SW 1271 (cell line): ENCODE results near the gene FBXW8.

Source experiments
- DNase-seq, 2 experiments: peaks; one replicate each; lab custom pipeline; 2025; lab: John Stamatoyannopoulos, UW

FBXW8 gene

DNA sequence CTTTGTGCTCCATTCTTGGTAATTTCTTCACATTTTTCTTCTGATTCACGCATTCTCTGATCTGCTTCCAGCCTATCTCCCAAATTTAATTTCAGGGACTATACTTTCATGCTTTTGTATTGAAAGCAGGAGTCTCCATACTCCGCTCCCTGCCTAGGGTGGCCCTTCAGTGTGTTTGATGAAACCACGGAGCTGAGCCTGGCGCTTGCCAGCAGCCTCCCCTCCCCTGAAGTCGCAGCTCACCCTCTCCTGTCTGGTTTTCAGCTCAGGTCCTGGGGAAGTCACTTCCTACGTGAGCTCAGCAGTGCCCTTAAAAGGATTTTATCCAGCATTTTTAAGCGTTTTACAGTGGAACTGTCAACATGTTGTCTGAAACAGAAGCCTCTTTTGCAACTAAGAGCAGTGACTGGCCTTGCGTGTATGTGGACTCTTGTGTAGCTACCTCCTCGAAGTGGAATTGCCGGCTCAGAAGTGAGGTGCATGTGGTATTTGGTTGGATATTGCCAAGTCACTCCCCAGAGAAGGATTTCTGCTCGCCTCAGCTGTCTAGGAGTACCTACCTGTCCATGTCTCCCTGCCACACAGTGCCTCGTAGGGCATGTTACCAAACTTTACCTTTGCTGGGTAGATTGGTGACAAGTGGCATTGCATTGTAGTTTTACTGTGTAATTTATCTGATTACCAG is 109.9 kb downstream of the FBXW8 start:
- no peak for DNase-seq

DNA sequence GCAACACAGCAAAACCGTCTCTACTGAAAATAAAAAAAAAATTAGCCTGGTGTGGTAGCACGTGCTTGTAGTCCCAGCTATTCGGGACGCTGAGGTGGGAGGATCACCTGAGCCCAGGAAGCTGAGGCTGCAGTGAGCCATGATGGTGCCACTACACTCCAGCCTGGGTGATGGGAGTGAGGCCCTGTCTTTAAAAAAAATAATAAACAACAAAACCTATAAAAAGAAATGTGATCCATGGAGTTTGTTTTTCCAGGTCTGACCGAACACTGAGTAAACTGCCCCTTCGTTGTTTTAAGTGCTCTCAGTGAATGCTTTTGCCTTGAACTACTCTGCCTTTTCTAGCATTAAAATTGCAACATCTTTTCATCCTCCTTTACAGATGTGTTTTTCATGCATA is 111.7 kb downstream of the FBXW8 start:
- no peak for DNase-seq

DNA sequence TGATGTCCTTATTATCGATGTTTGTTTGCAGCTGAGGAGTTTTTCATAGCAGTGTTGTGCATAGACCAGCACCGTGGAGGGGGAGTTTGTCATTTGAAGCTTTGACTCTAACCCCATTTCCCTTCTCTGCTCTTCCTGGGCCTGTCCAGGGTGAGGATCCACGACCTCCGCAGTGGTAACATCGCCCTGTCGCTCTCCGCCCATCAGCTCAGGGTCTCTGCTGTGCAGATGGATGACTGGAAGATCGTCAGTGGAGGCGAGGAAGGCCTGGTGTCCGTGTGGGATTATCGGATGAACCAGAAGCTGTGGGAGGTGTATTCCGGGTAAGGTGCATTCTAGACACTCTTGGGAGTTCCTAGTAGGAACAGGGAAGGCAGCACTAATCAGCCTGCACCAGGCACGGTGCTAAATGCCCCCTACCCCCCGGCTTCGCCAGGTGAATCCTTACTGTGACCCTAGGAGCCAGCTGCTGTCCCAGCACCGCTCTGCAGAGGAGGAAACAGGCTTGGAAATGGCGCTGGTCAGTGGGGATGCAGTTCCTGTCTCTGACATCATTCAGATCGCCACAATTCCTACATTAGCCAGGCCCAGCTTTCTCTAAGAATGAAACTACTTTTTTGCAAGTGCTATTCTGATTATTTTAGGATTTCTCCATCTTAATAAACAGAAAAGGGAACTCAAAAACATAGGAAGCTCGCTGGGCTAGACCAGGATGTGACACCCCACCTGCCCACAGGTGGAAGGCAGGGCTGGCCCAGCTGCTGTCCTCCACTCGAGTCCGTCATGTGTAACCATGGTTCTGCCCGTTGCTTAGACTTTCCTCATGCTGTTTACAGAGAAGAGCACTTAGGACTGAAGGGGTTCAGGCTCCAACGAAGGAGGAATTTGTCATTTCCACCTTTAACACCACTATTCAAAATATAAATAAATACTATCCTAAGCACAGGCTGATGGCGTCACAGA is 113.5 kb downstream of the FBXW8 start:
- no peak for DNase-seq

DNA sequence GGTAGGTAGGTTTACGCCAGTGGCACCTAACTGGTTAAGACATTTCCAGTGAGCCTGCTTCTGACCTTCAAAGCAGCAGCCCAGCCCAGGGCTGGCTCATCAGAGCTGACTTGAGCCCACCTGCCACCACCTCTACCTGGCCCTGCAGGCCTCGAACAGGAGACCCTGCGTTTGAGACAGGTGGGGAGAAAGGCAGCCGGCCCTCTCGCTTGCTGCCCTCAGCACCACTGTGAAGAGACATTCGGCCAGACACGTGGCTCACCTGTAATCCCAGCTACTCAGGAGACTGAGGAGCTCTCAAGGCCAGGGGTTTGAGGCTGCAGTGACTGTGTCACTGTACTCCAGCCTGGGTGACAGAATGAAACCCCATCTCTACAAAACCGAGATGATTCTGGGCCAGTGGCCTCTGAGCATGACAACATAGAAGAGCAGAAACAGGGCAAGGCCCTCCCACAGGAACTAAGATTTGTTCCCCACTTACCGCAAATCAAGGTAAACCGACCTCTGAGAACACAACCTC is 114.3 kb downstream of the FBXW8 start:
- DNase-seq, result no peak

DNA sequence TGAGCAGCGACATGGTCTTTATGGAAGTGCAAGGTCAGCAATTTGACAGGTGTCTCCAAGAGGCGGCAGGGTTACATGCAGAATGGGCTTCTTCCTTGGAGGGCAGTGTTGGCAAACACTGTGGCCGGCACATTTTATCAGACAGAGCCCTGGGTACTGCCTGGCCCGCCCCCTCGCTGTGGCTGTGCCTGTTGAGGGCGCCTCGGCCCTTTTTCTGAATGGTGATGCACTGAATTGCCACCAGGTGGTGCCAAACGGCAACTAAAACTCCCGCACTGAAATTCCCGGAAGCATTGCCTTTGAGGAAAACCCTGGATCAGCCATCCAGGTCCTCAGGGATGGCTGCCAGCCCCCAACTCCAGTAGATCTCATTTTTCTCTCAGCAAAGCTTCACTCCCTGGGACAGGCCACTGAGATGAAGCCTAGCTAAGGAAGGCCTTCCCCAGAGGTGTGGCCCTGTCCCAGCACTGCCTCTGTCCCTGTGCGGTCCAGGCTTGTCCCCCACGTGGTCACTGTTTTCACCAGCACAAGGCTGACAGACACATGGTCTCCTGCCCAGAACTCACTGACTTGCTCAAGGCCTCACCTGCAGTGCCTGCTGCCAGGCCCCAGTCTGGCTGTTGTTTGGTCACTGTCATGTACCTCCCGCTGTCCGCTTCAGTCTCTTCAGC is 114.9 kb downstream of the FBXW8 start:
- peak in 1 of 2 experiments; percentile 37 for DNase-seq

DNA sequence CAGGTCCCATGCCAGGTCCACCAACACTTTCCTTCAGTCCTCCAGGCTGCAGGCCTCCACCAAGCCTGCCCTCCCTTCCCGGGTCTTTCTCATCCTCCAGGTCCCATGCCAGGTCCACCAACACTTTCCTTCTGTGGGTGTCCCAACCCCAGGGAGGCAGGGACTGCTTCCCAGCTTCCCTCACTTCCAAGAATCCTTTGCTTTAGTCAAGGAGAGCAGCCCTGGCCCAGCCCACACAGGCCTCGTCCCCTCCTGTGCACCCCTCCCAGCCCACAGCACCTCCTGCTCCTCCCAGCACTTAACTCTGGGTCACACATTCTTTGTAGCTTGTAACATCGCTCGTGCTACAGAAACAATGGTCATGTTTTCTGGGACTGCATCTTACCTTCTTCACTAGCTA is 115.6 kb downstream of the FBXW8 start:
- no peak for DNase-seq

DNA sequence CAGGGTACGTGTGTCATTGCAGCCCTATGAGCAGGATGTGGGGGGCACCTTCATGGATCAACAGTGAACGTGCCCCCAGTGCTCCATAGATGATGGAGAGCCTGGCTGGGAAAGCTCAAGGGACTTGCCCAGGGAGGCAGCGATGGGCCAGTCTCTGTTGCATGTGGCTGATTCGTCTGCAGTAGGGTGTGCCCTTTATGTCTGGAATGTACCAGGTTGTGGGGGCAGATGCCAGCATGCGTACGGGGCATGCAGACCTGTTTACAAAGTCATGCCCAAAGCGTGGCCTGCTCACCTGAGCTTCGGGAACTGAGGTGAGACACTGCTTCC is 116.1 kb downstream of the FBXW8 start:
- DNase-seq, result no peak

DNA sequence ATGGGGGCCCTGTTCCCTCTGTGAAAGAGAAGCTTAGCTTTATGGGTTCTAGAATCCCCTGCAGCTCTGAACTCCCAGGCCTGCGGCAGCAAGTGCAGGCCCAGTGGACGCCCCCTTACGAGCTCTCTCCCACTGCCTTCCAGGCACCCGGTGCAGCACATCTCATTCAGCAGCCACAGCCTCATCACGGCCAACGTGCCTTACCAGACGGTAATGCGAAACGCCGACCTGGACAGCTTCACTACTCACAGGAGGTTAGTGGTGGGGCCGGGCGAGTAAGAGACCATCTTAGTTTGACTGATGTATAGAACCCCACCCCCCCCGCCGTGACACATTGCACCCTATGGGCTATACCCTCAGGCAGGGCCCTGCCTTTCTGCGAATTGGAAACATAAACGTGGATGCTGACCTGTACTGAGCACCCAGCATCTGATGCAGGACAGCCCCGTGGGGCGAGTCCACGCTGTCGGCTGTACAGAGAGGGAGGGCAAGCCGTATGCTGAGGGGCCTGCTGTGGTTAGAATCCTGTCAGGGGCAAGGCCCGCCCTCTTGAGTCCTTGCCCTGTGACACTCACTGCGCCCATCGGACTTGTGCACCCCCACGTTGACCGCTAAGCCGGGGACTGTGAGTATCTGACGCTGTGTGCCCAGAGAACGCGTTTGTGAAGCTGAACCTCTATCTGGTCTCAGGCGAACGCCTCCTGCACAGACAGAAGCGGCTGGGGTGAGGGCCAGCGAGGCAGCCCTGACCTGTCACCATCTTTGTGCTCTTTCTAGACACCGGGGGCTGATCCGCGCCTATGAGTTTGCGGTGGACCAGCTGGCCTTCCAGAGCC is 116.7 kb downstream of the FBXW8 start:
- no peak for DNase-seq

DNA sequence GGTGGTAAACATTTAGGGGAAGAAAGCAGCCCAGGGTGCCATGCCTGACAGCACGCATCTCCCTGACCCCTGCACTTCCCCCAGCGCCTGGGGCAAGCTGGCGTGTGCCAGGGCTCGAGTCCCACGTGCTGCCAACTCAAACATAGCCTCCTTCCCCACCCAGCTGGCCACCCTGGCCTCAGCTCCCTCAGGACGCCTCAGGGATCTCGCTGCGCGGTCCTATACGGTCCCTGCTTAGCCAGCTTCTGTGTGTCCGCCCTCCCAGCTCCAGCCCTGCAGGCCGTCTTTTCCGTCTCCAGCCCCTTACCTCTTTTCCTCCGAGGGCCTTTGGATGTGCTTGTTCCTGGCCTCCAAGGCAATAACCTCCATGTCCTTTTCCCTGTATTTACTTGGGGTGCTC is 117.5 kb downstream of the FBXW8 start:
- no peak for DNase-seq

DNA sequence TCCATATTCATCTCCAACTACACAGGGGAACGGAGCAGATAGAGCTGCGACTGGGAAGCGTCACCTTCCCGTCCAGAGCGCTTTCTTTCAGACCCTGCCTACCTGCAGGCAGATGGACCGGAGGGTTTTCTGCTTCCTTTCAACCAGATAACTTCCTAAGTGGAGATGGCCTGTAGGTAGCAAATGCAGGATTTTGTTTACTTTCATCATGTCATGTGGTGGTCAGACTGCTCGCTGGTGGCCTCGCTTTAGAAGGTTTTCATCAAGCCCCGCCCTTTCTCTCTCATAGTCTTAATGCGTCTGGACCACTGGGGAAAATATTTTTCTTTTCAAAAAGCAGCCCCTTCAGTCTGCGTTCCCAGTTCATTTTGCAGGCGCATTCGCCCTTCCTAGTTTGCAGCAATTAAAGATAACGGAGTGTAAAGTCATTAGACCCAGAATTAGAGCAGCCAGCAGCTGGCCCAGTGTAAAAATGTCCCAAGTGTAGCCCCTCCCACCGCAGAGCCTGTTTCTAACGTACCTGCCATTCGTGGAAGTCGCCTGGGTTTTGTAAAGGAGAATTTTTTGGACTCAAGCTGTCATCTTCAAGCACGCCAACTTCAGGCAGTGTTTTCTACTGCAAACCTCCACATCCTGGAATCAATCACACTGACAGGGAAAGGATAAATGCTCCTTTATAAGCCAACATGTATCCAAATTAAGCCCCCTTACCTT is 119.6 kb downstream of the FBXW8 start:
- DNase-seq, result no peak

DNA sequence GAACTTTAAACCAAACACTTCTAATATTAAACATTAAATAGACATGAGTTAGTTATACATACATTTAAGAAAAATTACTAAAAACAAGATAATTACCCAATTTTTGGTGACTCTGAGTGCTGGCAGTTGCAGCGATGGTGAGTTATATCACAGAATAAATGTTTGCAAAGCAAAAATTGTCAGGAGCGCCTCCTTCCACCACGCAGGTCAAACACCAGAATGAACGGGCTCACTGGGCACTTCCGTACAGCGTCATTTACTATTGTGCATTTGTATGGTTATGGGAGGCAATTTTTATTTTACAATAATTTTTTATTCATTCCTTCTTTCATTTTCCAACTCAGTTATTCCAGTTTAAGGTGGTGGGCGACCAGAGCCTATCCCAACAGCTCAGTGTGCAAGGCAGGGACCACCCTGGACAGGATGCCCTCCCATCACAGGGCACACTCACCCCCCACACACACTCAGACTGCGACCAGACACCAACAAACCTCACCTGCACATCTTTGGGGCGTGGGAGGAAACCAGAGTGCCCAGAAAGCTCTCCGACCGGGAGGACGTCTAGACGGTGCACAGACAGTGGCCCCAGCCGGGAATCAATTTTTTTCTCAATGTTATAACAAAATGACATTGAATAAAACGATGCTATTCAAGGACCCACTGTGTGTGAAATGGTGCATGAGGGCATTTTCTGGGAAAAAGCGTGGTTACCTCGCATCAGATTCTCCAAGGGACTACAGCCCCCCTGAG is 121.3 kb downstream of the FBXW8 start:
- DNase-seq, result no peak

DNA sequence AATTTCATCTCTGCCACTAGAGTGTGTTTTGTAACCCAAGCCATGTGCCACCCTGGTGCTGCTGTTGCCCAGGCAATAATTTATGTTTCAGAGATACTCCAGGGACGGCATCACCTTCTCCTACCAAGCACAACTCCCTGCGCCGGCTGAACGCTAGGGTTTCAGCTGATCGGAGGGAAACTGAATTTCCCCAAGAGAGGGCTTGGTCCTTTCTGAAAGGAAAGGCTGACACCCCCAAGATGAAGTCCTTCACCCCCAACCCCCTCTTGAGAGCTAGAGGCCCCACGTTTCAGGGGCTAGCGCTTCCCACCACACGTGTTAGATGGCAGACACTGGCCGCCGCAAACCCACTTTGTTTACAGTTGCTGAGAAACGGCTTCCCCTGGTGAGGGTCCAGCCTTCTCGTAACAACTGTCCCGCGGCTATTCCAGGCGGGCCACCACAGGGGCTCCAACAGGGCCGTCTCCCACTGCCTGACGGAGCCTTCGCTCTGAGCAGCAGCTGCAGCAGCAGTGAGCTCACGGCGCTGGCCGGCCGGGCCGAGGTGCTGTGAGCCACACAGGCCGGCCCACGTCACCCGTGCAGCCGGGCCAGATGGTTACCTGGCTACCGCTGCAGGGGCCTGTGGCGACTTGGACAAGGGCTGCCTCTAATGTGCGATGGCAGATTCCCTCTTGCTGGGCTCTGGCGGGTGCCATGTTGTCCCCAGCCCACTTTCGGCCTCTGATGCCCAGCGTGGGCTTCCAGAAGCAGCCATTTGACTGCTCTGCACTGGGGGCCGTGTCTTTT is 122.0 kb downstream of the FBXW8 start:
- DNase-seq, result no peak

DNA sequence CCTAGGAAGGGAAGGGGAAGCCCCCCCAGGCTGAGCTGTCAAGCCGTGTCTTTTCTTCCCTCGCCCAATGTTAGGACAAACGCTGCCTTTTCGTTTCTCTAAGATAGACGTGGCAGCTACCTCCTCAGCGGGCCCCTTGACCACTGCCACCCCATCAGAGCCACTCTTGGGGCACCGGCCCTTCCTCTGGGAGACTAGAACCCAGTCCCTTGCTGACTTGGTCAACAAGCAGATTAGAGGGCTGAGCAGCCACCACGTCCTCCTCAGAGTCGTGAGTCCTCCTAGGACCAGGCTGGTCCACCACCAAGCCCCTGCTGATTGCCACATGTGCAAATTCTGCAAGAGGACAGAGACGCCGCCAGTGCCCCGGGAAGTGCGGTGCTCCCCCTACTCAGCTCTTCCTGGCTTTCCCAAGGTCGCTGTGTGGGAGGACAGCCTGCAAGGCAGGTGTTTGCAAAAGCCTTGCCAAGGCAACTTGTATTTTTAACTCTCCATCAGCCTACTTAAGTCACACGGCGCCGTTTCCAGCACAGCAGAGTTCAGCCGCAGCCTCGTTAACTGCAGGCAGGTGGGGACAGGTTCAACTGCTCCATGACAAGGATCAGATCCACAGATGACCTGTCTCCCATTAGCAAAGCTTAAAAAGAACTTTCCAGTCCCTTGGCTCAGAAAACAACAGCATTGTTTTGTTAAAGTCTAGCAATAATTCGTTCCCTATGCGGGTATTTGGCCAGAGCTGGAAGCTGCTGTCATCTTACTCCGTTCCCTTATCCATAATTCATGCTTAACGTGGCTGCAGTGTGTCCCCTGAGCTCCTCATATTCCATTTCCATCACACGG is 122.9 kb downstream of the FBXW8 start:
- DNase-seq, result no peak

DNA sequence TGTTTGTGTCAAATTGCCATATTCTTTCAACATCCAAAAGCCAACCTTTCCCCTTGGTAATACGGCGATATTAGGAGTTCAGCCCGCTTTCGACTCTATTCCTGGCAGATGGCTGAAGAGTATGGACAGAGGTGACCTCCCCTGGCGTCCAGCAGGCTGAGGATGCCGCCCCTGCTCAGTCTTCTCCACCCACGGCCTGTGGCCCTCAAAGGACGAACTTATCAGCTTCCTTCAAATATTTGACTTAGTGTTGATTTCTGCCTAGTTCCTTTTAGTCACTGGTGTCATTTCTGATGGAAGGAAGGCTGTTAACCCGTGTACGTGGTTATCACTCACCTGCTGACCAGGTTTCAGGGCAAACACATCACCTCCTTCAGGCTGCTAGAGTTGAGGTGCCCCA is 123.5 kb downstream of the FBXW8 start:
- DNase-seq, result no peak

DNA sequence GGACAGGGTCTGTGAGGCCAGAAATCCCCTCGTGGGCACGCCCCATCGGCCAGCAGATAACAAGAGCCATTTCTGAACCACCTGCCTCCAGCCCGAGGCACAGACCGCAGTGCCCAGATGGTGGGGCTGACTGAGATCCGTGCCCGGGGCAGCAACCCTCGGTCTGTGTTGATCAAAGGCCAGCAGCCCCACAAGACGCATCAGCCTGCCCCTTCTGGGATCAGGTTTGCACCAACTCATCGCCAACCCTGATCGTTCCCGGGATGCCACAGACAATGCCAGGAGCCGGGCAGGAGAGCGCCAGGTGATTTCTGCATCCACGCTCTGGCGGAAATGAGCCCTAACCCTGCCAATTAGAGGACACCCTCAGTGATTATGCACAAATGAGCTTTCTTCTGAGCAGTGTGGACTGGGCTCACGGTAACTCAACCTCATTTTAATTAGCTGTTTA is 124.0 kb downstream of the FBXW8 start:
- DNase-seq, result no peak

DNA sequence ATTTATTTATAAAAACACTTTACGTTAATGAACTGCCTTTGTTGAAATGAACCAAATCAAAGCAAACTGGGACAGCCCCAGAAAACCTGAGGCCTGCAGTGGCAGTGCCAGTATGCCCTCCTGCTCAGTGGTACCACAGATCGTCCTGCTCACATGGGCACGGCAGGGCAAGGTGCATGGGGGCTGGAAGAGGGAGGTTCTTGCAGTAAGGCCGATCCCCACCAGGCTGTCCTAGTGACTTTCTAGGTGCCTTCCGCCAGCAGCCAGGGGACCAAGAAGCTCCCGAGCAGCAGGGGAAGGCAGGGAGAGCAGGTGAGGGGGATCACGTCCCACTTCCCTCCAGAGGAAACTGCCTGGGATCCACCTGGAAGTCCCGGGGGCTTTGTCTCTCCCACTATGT is 124.5 kb downstream of the FBXW8 start:
- no peak for DNase-seq

DNA sequence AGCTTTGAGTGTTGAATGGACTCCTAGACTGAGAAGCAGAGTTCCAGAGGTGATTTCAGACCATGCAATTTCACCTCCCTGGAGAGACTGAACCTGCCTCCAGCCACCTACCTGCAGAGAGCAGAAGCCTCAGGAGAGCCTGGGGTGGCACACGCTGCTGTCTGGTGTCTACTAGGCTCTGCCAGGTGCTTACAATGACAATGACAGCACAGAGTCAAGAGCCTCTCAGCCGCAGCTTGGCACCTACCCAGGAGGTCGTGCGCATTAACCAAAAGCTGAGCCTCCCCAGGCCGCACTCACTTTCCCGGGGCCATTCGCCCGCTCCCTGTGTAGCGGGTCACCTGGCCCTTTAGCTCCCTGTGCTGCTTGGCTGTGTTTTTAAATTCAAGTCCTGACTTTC is 125.3 kb downstream of the FBXW8 start:
- DNase-seq, result no peak

DNA sequence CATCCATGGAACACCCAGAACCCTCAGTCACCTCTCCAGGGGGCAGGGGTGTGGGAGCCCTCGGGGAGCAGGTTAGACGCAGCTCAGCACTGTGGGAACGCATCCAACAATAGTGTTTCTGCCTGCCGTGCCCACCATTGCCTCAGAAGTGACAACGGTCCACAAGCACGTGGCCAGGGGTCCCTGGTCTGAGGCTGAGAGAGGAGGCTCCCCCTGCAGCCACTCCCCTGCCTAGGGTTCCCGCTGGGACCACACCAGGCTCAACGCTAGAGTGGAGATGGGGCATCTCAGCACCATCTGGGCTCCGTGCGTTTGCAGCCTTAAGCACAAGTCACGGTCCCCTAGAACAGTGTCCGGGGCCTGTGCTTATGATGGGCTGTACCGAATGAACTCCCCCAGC is 125.8 kb downstream of the FBXW8 start:
- no peak for DNase-seq
